ENCODE measurements around the gene MGMT.

MGMT gene

DNA sequence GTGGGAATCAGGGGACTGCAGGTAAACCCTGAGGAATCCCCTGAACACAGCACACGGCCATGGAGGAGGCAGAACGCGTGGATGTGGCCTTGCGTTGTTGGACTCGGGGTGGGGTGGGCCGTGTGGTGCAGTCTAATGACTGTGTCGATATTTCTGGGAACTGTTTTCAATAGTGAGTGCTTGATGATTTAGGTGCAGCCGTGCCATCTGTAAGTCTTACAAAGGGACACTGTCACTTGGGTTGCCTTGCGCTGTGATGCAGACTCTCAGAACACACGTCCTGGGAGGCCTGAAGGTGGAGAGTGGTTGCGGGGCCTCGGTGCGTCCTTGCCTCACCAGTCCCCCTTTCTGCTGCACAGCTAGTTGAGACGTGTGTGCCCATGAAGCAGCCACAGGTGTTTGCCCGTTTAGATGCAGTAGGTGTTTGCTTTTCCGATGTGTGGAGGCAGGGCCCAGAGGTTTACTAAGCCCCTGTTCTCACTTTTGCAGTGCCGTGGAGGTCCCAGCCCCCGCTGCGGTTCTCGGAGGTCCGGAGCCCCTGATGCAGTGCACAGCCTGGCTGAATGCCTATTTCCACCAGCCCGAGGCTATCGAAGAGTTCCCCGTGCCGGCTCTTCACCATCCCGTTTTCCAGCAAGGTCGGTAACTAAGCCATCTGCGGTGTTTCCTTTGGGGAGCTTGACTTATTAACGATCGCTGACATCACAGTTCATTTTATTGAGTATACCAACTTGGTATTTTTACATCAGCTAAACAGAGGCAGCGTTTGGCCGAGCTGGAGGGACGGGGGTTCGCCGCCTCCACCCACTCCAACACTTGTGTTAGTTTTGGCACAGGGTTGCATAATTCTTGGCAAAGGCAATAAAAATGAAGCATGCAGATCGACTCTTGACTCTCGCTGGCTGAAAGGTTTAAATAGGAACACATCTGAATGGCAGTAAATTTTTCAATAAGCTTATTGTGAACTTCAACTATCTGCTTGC, 240.7 kb downstream of the MGMT start:
- DNase-seq (ENCODE audit: low read depth) = no peak
- H3K4me3 ChIP-seq (ENCODE audit: low read length) = no peak overlapping the region
- TF ChIP-seq, protein P1, sequence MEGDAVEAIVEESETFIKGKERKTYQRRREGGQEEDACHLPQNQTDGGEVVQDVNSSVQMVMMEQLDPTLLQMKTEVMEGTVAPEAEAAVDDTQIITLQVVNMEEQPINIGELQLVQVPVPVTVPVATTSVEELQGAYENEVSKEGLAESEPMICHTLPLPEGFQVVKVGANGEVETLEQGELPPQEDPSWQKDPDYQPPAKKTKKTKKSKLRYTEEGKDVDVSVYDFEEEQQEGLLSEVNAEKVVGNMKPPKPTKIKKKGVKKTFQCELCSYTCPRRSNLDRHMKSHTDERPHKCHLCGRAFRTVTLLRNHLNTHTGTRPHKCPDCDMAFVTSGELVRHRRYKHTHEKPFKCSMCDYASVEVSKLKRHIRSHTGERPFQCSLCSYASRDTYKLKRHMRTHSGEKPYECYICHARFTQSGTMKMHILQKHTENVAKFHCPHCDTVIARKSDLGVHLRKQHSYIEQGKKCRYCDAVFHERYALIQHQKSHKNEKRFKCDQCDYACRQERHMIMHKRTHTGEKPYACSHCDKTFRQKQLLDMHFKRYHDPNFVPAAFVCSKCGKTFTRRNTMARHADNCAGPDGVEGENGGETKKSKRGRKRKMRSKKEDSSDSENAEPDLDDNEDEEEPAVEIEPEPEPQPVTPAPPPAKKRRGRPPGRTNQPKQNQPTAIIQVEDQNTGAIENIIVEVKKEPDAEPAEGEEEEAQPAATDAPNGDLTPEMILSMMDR (IDR thresholded peaks at IDR 0.05; ENCODE audit: insufficient read depth, low read depth, low read length, missing control alignments) = no peak

DNA sequence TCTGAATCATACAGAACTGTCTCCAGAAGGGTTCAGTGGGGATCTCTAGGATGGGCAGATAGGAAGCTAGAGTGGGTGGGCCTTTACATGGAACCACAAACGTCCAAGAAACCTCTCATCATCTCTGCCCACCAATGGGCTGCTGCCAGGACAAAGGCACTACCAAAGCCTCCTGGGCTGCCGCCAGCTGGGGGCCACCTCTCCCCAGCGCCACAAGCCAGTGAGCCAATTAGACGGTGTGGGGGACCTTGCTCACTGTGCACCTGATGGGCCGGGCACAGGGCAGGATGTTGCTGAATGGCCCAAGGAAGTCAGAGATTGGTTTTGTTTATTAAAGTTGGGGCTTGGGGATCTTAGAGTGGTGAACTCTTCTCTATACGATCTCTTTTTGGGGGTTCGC, 242.1 kb downstream of the MGMT start:
- TF ChIP-seq, protein P1 (IDR thresholded peaks at IDR 0.05; ENCODE audit: insufficient read depth, low read depth, low read length, missing control alignments) = no peak
- DNase-seq (ENCODE audit: low read depth) = no peak
- no peak overlapping the region for H3K4me3 ChIP-seq (ENCODE audit: low read length)

DNA sequence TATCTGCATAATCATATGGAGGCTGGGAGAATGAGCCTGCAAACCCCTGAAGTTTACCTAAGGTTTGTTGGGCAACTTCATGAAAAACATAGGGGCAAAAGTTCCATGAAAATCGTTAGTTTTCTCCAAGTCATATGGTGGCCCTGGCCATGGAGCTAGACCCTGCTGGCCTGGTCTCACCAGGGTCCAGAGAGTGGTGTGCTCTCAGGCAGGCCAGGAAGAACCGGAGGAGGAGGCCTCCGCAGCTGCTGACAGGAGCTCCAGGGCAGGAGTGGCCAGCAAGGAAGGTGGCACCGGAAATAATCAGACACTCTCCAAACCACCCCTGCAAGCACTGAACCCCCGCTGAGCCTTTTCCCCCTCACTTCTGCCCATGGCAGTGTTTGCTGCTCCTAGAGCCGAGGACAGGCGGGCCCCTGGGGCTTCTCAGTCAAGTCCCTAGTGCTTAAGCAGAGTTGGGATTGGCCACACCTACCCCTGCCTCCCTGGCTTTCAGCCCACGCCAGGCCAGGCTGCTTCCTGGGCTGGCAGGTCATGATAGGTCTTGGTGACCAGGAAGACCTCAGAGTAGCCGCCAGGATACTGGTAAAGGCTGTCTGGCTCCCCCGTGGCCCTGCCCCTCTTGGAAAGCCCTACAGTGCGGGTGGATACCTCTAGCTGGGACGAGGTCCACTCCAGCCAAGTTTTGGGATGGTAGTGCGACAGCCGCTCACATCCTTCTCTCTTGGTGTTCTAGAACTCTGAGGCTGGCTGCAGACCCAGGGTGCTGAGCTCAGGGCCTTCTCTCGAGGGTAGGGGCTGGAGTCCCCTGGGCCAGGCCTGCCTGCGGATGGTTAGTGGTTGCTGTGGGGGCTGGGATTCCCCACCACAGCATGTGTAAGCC, 242.8 kb downstream of the MGMT start:
- no peak overlapping the region for H3K4me3 ChIP-seq (ENCODE audit: low read length)
- no peak for DNase-seq (ENCODE audit: low read depth)
- TF ChIP-seq, protein P1 (IDR thresholded peaks at IDR 0.05; ENCODE audit: insufficient read depth, low read depth, low read length, missing control alignments) = no peak

DNA sequence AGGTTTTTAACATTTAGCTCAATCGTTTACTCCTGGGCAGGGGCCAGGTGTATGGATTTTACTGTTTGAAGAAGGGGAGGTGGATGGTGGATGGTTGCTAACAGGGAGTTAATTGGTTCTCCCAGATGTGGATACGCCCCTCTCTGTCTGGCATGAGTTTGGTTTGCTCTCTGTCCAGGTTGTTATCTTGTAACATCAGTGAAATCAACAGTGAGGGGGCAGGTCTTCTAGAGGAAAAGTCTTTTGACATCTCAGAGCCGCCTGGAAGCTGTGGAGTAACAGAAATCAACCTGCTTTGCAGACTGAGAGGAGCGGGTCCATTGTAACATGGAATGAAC, 243.4 kb downstream of the MGMT start:
- no peak for DNase-seq (ENCODE audit: low read depth)
- TF ChIP-seq, protein P1 (IDR thresholded peaks at IDR 0.05; ENCODE audit: insufficient read depth, low read depth, low read length, missing control alignments) = no peak
- no peak overlapping the region for H3K4me3 ChIP-seq (ENCODE audit: low read length)

DNA sequence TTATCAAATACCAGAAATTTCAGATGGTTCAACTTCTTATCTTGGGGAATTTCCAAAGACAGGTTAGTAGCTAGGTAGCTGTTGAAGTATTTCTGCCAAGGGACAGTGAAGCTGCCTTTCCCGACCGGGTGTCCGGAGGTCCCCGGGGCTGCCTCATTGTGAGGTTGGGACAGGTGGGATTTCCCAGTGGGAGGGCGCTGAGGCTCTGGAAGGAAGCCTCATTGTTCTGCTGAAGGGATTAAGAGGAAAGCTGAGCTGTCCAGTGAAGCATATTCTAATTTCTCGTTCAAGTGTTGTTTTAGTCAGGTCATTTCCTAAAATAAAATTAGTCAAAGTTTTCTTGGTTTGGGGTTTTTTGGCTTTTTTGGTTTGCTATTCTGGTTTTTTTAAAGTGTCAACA, 244.2 kb downstream of the MGMT start:
- no peak overlapping the region for H3K4me3 ChIP-seq (ENCODE audit: low read length)
- TF ChIP-seq, protein P1 (IDR thresholded peaks at IDR 0.05; ENCODE audit: insufficient read depth, low read depth, low read length, missing control alignments) = no peak
- DNase-seq (ENCODE audit: low read depth) = no peak

DNA sequence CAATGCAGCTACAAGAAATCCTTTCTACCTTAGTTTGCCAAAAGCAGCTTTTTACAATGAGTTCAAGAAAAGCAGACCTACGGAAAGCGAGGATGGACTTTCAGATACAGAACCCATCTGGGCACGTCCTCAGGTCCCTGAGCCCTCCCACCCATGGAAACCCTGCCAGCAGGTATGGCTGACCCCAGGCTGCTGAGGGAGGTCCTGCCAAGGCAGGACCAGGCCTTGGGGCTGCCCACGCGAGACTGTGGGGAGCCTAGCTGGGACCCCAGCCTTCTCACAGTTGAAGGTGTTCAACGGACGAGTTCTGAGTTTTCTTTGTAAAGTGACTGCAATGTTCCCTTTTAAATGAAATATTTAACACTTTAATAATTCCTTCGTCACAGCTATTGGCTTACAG, 245.0 kb downstream of the MGMT start:
- DNase-seq (ENCODE audit: low read depth) = no peak

More for the DNA sequence above, 245.0 kb downstream of the MGMT start:
- TF ChIP-seq, protein P1 (IDR thresholded peaks at IDR 0.05; ENCODE audit: insufficient read depth, low read depth, low read length, missing control alignments) = no peak
- H3K4me3 ChIP-seq (ENCODE audit: low read length) = no peak overlapping the region
